GM12875 (cell line): Measurements from ENCODE around the gene MCRS1.

ENCODE experiments used
- H3K4me3 ChIP-seq: one replicate; pipeline ENCODE4 v1.5.1; 2011; ENCODE audit warnings: low read depth, low read length, control low read depth
- TF ChIP-seq, protein P1 (sequence below): IDR thresholded peaks from 2 replicates; pipeline ENCODE4 v1.5.1; 2011; ENCODE audit warnings: low read depth, mild to moderate bottlenecking, control low read depth, inconsistent platforms, low read length, moderate library complexity, borderline replicate concordance; ENCODE audit not compliant: insufficient read depth

Gene MCRS1

DNA sequence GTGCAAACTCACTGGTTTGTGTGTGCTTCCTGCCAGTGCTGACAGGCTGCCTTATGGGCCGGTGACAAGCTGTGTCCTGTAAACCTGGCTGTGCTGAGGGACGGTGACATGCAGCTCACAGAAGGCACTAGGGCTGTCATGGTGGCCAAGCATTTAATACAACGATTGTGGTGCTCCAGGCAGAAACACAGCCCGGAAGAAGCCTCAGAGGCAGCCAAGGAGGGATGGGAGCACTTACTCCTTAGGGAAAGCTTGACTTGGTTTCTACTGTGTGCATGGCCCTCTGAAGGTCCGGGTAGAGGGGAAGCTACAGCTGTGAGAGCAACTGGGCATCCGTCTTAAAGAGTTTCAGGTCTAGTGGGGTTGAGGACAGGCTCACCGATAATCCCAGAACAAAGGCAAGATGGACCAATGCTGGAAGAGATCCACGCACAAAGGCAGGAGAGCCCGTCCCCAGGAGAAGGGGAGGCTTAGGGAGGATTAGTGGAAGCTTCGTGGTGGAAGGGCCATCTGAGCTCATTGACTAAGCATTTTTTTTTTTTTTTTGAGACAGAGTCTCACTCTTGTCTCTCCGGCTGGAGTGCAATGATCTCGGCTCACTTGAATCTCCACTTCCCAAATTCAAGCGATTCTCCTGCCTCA, 10.7 kb upstream of the MCRS1 start:
- TF ChIP-seq, protein P1, sequence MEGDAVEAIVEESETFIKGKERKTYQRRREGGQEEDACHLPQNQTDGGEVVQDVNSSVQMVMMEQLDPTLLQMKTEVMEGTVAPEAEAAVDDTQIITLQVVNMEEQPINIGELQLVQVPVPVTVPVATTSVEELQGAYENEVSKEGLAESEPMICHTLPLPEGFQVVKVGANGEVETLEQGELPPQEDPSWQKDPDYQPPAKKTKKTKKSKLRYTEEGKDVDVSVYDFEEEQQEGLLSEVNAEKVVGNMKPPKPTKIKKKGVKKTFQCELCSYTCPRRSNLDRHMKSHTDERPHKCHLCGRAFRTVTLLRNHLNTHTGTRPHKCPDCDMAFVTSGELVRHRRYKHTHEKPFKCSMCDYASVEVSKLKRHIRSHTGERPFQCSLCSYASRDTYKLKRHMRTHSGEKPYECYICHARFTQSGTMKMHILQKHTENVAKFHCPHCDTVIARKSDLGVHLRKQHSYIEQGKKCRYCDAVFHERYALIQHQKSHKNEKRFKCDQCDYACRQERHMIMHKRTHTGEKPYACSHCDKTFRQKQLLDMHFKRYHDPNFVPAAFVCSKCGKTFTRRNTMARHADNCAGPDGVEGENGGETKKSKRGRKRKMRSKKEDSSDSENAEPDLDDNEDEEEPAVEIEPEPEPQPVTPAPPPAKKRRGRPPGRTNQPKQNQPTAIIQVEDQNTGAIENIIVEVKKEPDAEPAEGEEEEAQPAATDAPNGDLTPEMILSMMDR = no peak
- no peak overlapping the region for H3K4me3 ChIP-seq

DNA sequence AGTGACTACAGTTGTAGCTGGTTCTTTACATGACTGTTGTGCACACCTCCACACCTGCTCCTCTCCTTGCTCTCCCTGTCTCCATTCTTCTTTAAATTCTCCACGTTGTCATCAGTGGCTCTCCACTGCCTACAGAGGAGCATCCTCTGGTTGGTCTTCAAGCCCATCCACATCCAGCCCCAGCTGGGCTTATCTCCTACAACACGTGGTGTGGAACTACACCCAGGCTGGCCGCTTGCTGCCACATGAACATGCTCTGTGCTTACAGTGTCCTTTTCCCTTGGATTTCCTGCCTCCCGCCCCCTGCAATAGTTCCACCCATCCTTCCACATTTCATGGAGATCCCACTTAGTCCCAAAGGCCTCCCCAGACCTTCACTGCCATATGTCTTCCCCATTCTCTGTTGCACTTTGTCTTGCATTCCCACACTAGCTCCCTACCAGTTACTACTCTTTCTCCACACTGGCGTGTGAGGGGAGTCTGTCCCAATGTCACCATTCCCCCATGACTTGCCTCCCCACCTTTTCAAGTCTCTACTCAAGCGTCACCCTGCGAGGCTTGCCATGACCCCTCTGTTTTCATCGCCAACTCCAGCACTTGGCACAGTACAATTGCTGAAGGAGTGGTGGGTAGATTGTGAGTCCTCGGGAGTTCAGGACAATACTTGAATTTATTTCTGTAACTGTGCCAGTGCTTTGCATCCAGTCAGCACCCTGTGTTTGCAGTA, 9.8 kb upstream of the MCRS1 start:
- TF ChIP-seq, protein P1 = no peak
- no peak overlapping the region for H3K4me3 ChIP-seq

DNA sequence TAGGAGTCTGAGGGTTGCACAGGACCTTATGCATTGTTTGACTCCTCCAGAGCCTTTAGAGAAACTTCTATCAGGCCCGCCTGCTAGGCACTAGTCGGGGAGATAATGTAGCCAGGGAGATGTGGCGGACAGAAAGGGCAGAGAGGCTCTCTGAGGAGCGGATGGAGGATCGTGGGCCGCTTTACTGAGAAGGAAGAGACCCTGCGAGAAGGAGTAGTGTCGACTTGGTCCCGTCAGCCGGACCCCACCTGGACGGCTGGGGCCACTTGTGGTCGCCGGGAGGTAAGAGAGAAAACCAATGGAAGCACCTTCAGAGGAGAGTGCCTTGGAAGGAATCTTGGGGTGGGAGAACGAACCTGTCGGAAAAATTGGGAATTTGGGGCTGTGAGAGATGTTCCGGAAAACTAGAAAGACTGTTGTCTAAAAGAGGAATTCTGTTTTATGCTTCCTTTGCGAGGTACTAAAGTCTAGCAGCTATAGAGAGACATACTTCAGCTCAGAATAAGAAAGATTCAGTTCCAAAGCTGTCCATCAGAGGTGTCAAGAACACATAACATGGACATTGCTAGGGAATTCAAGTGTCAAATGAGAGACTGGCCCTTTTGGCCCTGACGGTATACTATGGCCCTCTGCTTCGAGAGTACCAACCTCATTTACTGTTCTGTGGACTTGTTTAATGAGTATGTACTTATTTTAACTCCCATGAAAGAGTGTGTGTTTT, 660 bp upstream of the MCRS1 start:
- TF ChIP-seq, protein P1 = no peak
- H3K4me3 ChIP-seq = peak overlapping the region; percentile 92

DNA sequence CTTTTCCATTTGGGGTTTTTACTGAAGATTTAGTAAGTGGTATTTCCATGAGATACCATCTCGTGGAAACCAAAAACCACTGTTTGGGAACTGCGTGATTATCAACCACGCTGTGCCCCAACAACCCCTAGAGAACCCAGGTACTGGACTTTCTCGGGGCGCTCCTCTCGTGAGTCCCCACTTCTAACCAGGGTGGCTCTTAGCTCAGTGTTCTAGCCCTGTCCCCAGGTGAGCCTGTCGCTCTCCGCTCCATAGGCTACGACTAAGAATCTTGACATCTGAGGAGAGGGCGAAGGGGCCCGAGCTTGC, 686 bp downstream of the MCRS1 start:
- TF ChIP-seq, protein P1 = no peak
- peak overlapping the region; percentile 92 for H3K4me3 ChIP-seq

DNA sequence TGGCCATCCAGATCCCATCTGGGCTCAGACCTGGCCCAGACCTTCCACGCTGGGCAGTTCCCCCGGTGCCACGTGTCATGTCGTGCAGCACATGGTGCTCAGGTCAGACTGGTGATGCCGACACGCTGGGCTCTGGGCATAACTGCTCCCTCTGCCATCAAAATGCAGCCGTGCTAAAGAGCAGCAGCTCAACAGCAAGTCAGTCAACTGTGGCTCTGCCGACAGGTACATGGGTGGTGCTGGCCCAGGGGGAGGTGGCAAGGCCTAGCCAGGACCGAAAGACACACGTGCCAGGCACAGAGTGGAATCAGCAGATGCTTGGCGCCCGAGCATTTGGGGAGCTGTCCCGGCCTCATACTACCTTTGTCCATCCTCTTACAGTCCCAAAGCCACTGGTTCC, 1.6 kb downstream of the MCRS1 start:
- no peak overlapping the region for H3K4me3 ChIP-seq
- TF ChIP-seq, protein P1 = no peak

DNA sequence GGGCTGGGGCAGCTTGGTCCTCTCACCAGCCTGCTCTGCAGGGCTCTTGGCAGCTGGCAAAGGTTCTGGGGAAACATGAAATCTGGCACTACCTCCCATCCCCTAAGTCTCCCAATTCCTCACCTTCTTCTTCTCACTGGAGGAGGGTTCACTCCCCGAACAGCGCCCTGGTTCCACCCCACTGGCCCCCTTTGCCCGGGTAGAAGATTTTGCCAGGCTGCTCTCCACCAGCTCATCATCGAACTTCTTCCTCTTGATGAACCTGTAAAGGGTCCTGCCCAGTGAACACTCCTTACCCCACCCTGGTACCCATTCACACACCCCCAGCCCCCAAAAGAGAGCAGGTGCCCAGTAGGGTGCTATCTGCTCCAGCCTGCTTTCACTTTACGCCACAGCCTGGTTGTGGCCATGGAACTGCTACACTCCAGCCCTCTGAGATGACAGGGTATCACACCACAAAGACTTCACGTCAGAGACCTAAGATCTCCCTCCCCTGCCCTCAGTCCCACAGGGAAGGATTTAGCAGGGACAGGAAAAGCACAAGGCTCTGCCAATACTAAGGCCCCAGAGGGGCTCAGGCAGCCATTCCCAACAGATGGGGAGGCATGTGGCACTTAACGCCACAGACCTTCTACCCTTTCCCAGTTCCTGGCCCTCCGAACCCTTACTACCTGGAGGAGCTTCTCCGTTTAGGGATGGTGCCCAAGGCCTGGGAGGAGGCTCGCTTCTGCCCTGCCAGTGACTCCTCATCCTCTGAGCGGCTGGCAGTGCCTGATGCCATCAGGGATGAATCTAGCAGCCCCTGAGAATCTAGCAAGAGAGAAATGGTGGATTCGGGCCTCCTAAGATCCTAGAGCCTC, 2.3 kb downstream of the MCRS1 start:
- TF ChIP-seq, protein P1 = no peak
- no peak overlapping the region for H3K4me3 ChIP-seq
